Keratinocyte (primary cell): ENCODE results near the gene SNAP29.
"Not testable (repeated sequence)": the region's sequence is repeated elsewhere in the genome, so short reads cannot be mapped to it uniquely, and the experiment has no call there.

Experiments
- EZH2 ChIP-seq: IDR thresholded peaks from one replicate; pipeline ENCODE4 v1.6.1; 2012; ENCODE audit warnings: inconsistent platforms, mild to moderate bottlenecking, low read length, moderate library complexity
- TF ChIP-seq, protein P1 (sequence below), 3 experiments: IDR thresholded peaks in 1 of 3; conservative IDR thresholded peaks in 1 of 3; optimal IDR thresholded peaks in 1 of 3; 2 replicates in 2 of 3; 3 replicates in 1 of 3; pipeline versions ENCODE3 to v1.5.1; 2011; ENCODE audit warnings: low read length in 3 of 3, mild to moderate bottlenecking in 3 of 3, moderate library complexity in 2 of 3, control low read depth in 1 of 3, inconsistent platforms in 1 of 3; ENCODE audit not compliant: insufficient read depth in 2 of 3; ENCODE audit errors: extremely low read depth in 1 of 3

- TF ChIP-seq, protein P1, sequence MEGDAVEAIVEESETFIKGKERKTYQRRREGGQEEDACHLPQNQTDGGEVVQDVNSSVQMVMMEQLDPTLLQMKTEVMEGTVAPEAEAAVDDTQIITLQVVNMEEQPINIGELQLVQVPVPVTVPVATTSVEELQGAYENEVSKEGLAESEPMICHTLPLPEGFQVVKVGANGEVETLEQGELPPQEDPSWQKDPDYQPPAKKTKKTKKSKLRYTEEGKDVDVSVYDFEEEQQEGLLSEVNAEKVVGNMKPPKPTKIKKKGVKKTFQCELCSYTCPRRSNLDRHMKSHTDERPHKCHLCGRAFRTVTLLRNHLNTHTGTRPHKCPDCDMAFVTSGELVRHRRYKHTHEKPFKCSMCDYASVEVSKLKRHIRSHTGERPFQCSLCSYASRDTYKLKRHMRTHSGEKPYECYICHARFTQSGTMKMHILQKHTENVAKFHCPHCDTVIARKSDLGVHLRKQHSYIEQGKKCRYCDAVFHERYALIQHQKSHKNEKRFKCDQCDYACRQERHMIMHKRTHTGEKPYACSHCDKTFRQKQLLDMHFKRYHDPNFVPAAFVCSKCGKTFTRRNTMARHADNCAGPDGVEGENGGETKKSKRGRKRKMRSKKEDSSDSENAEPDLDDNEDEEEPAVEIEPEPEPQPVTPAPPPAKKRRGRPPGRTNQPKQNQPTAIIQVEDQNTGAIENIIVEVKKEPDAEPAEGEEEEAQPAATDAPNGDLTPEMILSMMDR (optimal IDR thresholded peaks at IDR 0.05 in 1 of 3, IDR thresholded peaks at IDR 0.05 in 1 of 3, conservative IDR thresholded peaks at IDR 0.05 in 1 of 3; ENCODE audit: extremely low read depth in 1 of 3, insufficient read depth in 2 of 3, low read length in 3 of 3): not testable (repeated sequence)
- not testable (repeated sequence) for TF ChIP-seq EZH2
These were observed 76.2 kb downstream of the SNAP29 start for GRCh38 chr22:20935049-20935448.
